Chondrocyte (in vitro differentiated cells): ENCODE measurements around the gene MOB2. TPM values are rescaled to one million over a fixed set of nuclear protein-coding genes. Genes with fewer than 3 reads are reported as not detected.
"Not testable (repeated sequence)": the region's sequence is repeated elsewhere in the genome, so short reads cannot be mapped to it uniquely, and the experiment has no call there.

Experiments
- DNase-seq: peaks from one replicate; pipeline ENCODE4 v3.0.0; 2021; ENCODE audit warnings: mixed read lengths, low spot score
- H3K27ac Mint-ChIP-seq: one replicate; pipeline ENCODE4 v1.8.0; 2021; ENCODE audit warnings: mild to moderate bottlenecking, moderate library complexity, mixed read lengths; ENCODE audit not compliant: unreplicated experiment
- H3K27me3 Mint-ChIP-seq: 2 replicates; pipeline ENCODE4 v1.8.0; 2021; ENCODE audit warnings: low read depth, mixed read lengths
- H3K36me3 Mint-ChIP-seq: 2 replicates; pipeline ENCODE4 v1.8.0; 2021; ENCODE audit warnings: low read depth, mixed read lengths
- H3K4me1 Mint-ChIP-seq: 2 replicates; pipeline ENCODE4 v1.8.0; 2021; ENCODE audit warnings: low read depth, mild to moderate bottlenecking, mixed read lengths
- H3K4me3 Mint-ChIP-seq: one replicate; pipeline ENCODE4 v1.8.0; 2021; ENCODE audit warnings: mild to moderate bottlenecking, moderate library complexity, mixed read lengths; ENCODE audit not compliant: unreplicated experiment
- H3K9me3 Mint-ChIP-seq: 2 replicates; pipeline ENCODE4 v1.8.0; 2021; ENCODE audit warnings: low read depth, mixed read lengths
- total RNA-seq: library from RNA; stranded (reverse); gene quantifications from 3 replicates; pipeline ENCODE4 v1.2.1, GENCODE V29; 2021
- TF ChIP-seq, protein P1 (sequence below): fragments of 200-600 bp; sonication (generic); IDR thresholded peaks from 2 replicates; pipeline ENCODE4 v1.5.0; 2021; ENCODE audit warnings: antibody characterized with exemption, mild to moderate bottlenecking, moderate library complexity

The MOB2 gene
- total RNA-seq, 1 donor from 2014 or later: 28.0 TPM

DNA sequence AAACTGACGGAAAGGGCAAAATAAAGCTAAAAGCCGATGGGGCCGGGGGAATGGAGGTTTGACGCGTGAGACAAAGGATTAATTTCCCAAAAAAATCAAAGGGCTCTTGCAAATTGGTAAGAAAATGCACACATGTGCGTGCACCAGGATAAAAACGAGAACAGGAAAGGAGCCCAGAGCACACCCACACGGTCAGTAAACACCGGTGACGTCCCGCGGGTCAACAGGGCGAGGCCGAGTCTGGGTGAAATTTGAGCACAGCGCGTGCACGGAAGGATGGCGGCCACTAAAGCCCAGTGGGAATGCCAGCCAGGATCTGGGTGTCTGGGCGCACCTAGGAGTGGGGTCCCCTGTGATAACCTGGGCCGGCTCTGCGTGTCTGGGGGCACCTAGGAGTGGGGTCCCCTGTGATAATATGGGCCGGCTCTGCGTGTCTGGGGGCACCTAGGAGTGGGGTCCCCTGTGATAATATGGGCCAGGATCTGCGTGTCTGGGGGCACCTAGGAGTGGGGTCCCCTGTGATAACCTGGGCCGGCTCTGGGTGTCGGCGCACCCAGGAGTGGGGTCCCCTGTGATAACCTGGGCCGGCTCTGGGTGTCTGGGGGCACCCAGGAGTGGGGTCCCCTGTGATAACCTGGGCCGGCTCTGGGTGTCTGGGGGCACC is 52.5 kb downstream of the MOB2 start:
- TF ChIP-seq, protein P1, sequence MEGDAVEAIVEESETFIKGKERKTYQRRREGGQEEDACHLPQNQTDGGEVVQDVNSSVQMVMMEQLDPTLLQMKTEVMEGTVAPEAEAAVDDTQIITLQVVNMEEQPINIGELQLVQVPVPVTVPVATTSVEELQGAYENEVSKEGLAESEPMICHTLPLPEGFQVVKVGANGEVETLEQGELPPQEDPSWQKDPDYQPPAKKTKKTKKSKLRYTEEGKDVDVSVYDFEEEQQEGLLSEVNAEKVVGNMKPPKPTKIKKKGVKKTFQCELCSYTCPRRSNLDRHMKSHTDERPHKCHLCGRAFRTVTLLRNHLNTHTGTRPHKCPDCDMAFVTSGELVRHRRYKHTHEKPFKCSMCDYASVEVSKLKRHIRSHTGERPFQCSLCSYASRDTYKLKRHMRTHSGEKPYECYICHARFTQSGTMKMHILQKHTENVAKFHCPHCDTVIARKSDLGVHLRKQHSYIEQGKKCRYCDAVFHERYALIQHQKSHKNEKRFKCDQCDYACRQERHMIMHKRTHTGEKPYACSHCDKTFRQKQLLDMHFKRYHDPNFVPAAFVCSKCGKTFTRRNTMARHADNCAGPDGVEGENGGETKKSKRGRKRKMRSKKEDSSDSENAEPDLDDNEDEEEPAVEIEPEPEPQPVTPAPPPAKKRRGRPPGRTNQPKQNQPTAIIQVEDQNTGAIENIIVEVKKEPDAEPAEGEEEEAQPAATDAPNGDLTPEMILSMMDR: no peak

DNA sequence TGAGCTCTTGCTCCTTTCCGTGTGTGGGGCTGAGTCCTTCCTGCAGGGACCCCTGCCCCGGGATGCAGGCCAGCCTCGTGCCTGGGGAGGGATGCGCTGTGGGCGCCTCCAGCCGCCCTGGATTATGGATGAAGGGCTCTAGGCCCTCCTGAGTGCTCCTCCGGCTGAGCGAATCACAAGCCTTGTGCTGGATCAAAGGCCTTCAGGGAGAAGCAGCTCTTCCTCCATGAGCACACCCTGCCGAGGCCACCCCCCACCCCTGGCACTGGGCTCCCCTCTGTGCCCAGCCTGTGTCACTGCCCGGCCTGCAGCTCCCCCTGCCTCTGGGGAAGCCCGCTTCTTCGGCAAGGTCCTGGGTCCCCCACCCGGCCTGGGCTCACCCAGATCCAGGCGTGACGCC is 53.0 kb downstream of the MOB2 start:
- no peaks in the 10 kb centered on the region for H3K36me3 Mint-ChIP-seq
- no peak overlapping the region for H3K27ac Mint-ChIP-seq
- H3K4me1 Mint-ChIP-seq: no peaks in the 10 kb centered on the region
- TF ChIP-seq, protein P1: no peak
- no peak for DNase-seq
- no peaks in the 10 kb centered on the region for H3K9me3 Mint-ChIP-seq
- H3K27me3 Mint-ChIP-seq: no peaks in the 10 kb centered on the region
- H3K4me3 Mint-ChIP-seq: no peak overlapping the region

More for the DNA sequence above, 52.5 kb downstream of the MOB2 start:
- Mint-ChIP-seq H3K27ac (no peak overlapping the region), H3K4me1 (no peaks in the 10 kb centered on the region), H3K4me3 (no peak overlapping the region), H3K36me3 (no peaks in the 10 kb centered on the region), H3K9me3 (no peaks in the 10 kb centered on the region), H3K27me3 (no peaks in the 10 kb centered on the region)
- no peak for DNase-seq

DNA sequence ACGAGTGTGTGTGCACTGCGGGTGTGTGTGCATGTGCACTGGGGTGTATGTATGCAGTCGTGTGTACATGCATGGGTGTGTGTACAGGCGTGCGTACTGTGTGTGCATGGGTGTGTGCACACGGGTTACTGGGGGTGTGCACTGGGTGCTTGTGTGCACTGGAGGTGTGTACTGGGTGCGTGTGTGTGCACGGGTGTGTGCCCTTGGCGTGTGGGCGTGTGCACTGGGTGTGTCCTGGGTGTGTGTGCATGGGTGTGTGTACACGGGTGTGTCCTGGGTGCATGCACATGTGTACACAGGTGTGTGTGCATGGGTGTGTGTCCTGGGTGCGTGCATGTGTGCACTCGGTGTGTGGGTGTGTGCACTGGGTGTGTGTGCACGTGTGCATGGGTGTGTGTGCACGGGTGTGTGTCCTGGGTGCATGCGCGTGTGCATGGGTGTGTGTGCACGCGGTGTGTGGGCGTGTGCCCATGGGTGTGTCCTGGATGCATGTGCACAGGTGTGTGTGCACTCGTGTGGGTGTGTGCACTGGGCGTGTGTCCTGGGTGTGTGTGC is 57.7 kb downstream of the MOB2 start:
- no peak for DNase-seq
- Mint-ChIP-seq H3K27ac (no peak overlapping the region), H3K27me3 (no peaks in the 10 kb centered on the region), H3K4me1 (no peaks in the 10 kb centered on the region), H3K9me3 (no peaks in the 10 kb centered on the region), H3K4me3 (no peak overlapping the region), H3K36me3 (no peaks in the 10 kb centered on the region)
- TF ChIP-seq, protein P1: no peak

DNA sequence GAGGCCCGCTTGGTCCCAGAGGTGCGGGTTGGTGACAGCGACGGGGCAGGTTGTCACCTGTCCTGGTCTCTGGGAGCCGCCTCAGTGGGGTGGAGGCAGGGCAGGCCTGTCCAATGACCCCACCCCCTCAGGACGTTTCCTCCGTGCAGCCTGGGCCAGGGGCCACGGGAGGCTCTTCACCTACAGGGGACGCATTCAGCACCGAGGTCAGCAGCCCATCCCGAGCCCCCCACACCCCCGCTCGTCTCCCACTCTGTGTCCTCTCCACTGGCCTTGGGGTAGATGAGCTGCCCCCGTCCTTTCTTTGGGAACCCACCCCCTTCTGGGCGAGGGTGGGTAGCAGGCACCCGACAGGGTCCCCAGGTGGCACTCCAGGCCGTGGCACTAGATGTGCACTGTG is 61.1 kb downstream of the MOB2 start:
- H3K4me1 Mint-ChIP-seq: no peaks in the 10 kb centered on the region
- no peak overlapping the region for H3K27ac Mint-ChIP-seq
- no peak for DNase-seq
- H3K36me3 Mint-ChIP-seq: no peaks in the 10 kb centered on the region
- no peaks in the 10 kb centered on the region for H3K9me3 Mint-ChIP-seq
- H3K27me3 Mint-ChIP-seq: no peaks in the 10 kb centered on the region
- H3K4me3 Mint-ChIP-seq: no peak overlapping the region
- TF ChIP-seq, protein P1: no peak

DNA sequence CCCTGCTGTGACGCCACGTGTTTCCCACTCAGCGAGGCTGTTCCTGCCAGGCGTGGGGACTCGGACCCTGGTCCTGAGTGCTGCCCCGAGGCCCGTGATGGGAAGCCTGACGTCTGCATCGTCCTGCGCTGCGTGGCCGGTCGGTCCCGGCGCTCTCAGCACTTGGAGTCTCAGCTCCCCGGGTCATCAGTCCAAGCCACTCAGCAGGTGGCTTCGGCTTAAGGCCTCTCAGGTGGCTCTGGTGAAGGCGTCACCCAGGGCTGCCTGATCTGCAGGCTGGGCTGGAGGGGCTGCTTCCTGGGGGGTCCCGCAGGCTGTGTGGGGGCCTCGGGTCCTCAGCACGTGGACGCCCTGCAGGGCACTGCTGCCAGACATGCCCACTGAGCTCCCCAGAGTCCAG is 61.6 kb downstream of the MOB2 start:
- H3K9me3 Mint-ChIP-seq: no peaks in the 10 kb centered on the region

DNA sequence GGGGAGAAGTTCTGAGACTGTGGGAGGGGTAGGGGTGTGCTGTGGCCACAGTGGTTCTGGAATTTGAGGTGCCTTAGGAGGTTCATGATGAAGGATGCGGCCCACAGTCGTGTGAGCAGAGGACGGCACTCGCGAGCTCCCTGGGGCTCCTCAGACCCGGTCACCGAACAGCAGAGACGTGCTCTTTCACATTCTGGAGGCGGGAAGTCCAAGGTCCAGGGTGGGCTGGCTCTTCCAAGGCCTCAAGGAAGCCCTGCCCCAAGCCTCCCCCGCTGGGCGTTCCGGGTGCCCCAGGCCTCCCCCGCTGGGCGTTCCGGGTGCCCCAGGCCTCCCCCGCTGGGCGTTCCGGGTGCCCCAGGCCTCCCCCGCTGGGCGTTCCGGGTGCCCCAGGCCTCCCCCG is 63.2 kb downstream of the MOB2 start:
- DNase-seq, H3K36me3 Mint-ChIP-seq, H3K9me3 Mint-ChIP-seq, H3K4me3 Mint-ChIP-seq, H3K4me1 Mint-ChIP-seq, H3K27ac Mint-ChIP-seq, H3K27me3 Mint-ChIP-seq: not testable (repeated sequence)

More for the DNA sequence above, 61.6 kb downstream of the MOB2 start:
- DNase-seq: no peak
- Mint-ChIP-seq H3K27me3 (no peaks in the 10 kb centered on the region), H3K36me3 (no peaks in the 10 kb centered on the region), H3K4me3 (no peak overlapping the region), H3K4me1 (no peaks in the 10 kb centered on the region), H3K27ac (no peak overlapping the region)
- TF ChIP-seq, protein P1: no peak
